HG02610 (cell line): Measurements from ENCODE around the gene SUSD1.

ENCODE experiments used
- ATAC-seq: cut with Tn5 transposase; IDR thresholded peaks from one replicate; pipeline ENCODE4 v1.9.1; 2021; ENCODE audit warnings: mild to moderate bottlenecking, moderate library complexity; ENCODE audit not compliant: unreplicated experiment

SUSD1 gene

DNA sequence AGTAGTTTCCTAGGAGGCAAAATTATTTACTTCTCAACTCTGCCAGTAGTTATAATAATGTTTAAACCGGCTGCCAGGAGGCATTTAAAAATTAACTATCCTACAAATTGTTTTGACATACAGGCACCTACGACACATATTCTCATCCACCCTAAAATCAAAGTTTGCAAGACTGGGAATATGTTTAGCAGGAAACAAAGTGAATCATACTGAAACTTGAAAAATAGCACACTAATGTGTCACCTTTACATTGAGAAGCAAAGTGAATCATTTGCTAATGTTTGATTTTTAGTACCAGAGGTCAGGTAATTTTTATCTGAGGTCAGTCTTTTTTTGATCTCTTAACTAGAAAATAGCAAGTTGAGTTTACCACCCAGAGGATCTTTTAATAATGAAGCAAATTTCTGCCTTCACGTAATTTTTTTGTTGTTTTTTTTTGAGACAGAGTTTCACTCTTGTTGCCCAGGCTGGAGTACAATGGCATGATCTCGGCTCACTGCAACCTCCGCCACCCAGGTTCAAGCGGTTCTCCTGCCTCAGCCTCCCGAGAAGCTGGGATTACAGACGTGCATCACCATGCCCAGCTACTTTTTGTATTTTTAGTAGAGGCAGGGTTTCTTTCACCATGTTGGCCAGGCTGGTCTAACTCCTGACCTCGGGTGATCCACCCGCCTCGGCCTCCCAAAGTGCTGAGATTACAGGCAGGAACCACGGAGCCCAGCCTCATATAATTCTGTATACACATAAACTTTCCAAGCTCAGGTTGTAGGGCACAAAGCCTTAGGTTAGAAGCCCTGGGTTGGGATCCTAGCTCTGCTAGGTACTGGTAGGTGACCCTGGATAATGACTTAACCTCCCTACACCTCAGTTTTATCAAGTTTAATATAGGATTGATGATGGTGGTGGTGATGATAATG, 154.2 kb downstream of the SUSD1 start:
- peak; percentile 66 for ATAC-seq

DNA sequence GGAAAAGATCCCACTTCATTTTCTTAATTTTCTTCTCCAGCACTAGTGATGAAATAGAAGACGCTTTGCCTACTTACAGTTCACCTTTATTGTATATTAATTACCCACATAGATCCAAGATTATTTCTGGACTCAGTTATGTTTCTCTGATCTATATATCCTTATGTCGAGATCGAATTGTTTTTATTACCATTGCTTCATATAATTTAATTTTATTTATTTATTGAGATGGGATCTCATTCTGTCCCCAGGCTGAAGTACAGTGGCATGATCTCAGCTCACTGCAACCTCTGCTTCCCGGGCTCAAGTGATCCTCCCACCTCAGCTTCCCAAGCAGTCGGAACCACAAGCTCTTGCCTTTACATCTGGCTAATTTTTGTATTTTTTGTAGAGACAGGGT, 157.2 kb downstream of the SUSD1 start:
- no peak for ATAC-seq

DNA sequence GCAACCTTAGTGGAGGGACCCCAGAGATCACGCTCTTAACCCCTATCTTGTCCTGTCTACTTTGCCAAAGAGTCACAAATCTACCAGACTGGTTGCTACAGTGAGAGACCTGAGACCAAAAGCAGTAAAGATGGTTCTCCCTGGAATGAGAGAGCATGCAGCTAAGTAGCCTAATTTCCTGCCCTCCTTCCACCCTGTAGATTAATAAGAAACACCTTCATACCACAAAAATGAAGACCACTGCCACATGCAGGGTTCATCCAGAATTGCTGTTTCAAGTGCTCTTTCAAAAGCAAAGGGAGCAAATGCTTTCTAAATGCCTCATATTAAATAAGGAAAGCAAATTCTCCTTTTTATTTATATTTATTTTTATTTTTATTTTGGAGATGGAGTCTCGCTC, 159.4 kb downstream of the SUSD1 start:
- ATAC-seq = no peak

DNA sequence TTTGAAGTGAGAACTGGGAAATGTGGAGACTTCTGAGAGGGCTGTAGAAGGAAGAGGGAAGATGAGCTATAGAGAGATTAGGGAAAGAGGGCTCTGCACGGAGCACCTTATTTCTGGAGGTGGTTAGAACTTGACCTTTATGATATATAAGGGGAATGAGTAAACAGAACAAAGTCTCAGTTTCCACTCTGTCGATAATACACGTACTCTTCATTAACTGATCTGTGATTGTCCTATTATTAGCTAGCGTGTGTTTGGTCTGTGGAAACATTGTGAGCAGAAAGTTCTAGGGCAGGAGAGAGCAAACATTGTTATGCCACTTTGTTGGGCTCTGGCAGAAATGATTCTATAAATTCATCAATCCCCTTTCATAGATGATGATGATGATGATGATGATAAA, 159.9 kb downstream of the SUSD1 start:
- ATAC-seq = no peak

DNA sequence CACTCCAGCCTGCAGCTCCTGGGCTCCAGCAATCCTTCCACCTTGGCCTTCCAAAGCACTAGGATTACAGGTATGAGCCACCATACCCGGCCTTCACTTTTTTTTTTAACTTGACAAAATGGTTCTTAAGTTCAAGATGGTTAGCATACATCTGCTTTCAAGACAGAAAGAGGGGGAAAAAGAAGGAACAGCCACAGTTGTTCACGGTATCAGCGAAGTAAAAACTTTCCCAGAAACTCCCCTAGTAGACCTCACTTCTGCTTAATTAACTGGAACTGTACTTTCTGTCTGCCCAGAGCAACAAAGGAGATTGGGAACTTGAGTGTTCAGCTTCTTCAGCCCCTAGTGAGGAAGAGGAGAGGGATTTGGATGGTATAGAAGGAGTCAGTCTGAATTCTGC, 161.8 kb downstream of the SUSD1 start:
- ATAC-seq = no peak

DNA sequence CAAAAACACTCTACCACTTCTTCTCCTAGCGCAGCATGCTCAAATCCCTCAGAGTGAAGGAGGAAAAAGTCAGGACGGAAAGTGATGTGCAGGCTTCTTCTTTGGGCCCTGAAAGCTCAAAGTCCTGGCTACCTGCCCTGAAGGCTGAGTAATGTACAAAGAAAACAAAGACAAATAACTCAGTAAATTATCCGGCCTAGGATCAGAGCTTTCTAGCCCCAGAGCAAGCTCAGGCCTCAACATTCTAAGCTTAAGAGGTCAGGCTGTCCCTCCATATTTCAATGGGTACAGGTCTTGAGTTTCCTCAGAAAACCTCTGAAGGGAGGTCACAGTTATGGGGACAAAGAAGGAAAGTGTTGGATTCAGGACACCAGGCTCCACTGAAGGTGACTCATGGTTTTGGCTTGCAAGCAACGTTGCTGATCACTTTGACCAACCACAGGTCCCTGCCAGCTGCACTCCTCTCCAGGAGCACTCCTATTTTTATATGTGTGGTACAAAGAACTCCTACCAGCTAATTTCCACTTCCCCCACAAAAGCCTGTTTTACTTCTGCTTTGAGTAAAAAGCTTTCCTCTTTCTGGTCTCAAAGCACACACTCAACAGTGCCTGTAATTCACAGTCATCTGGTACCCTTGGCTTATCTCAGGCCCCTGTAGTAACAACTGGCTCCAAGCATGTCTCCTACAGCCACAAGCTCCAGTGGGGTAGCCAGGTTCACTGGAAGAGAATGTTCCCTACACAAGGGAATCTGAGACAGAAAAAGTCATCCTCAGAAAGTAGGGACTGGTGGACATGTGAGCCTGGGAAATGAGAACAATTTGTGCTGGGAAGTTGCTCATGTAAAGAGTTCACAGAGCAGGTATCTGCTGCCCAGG, 162.8 kb downstream of the SUSD1 start:
- ATAC-seq = peak; percentile 88

DNA sequence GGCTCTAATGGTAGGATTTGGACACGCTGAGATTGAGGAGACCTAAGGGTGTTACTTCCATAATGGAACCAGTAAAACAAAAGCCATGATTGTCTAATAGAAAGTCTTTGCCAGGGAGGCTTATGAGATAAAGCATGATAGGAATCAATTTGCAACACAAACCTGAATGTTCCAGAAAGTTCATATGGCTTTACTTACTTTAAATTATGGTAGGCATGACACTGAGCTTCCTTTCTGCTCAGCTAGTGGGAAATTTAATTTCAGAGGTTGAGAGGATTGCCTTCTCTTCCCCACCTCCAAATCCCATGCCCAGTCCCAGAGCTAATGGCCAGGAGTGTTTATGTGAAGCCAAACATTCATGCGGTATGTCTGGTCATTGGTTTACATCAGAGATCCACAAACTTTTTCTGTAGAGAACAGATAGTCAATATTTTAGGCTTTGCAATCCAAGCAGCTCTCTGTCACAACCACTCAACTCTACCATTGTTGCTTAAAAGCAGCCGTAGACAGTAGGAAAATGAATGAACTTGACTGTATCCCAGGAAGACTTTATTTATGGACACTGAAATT, 164.0 kb downstream of the SUSD1 start:
- ATAC-seq = no peak

DNA sequence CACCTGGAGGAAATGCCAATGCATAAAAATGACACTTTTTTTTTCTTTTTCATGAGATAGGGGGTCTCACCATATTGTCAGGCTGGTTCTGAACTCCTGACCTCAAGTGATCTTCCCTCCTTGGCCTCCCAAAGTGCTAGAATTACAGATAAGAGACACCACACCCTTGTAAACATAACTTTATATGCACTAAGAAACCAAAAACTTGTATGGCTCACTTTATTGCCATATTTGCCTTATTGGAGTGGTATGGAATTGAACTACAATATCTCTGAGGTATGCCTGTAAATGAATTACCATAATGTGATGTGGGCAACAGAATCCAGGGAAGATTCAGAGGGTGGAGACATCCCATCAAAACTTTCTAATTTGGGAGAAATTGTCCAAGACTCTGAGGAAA, 164.6 kb downstream of the SUSD1 start:
- ATAC-seq = no peak

DNA sequence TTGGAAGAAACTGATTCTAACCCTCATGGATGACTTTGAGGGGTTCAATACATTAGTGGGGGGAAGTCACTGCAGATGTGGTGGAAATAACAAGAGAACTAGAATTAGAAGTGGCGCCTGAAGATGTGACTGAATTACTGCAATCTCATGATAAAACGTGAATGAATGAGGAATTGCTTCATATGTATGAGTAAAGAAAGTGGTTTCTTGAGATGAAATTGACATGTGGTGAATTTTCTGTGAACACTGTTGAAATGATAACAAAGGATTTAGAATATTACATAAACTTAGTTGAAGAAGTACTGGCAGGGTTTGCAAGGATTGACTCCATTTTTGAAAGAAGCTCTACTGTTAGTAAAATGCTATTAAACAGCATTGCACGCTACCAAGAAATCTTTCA, 165.4 kb downstream of the SUSD1 start:
- no peak for ATAC-seq

DNA sequence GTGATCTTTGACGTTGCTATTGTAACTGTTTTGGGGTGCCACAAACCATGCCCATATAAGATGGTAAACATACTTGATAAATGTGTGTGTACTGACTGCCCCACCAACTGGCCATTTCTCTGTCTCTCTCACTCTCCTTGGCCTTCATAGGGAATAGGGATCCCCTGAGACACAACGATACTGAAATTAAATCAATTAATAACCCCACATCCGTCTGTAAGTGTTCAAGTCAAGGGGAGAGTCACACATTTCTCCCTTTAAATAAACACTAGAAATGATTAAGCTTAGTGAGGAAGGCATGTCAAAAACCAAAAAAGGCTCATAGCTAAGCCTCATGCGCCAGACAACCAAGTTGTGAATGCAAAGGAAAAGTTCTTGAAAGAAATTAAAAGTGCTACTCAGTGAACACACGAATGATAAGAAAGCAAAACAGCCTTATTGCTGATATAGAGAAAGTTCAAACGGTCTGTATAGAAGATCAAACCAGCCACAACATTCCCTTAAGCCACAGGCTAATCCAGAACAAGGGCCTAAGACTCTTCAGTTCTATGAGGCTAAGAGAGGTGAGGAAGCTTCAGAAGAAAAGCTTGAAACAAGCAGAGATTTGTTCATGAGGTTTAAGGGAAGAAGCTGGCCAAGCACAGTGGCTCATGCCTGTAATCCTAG, 167.4 kb downstream of the SUSD1 start:
- no peak for ATAC-seq

DNA sequence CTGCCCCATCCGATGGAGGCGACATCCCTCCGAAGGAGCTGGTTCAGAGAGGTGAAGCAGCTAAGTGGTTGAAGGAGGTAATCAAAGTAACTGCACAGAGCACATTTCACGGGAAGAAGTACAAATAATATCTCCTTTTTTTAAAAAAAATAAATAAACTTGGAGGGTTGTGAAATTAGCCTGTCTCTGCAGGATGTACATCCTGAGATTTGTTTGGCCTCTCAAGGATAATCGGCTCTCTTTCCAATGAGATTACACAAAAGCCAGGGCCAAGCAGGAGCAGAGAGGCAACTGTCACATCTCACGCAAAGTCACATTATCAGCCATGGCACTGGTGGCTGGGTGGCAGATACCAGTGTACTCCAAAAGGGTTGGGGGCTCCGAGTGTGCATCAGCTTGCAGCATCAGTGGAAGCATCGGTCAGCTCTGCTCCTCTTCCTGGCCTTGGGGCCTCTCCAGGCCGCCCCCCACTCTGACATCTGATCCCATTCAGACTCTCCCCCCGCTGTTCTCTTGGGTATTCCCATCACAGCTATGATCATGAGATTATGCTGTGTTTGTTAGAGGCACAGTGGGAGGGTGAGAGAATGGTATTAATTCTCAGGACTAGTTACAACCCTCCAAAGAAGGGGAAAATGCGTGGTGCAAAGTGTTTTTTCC, 168.6 kb downstream of the SUSD1 start:
- ATAC-seq = no peak

DNA sequence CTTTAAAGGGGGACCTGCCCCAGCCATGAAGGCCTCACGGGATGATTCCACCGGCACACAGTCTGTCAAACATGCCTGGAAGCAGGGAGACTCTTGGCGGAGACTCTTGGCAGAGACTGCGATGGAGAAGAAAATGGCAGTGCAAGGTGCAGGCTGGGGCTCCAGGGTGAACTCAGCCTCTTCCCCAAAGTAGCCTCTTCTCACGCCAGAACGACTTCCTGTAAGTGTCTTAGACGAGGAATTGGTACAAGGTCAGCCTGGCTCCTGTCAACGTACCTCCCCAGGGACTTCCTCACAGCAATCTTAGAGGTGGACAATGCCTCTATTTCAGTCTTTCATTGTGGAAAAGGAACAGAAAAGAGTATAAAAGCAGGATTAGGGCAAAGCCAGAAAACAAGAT, 169.2 kb downstream of the SUSD1 start:
- no peak for ATAC-seq

DNA sequence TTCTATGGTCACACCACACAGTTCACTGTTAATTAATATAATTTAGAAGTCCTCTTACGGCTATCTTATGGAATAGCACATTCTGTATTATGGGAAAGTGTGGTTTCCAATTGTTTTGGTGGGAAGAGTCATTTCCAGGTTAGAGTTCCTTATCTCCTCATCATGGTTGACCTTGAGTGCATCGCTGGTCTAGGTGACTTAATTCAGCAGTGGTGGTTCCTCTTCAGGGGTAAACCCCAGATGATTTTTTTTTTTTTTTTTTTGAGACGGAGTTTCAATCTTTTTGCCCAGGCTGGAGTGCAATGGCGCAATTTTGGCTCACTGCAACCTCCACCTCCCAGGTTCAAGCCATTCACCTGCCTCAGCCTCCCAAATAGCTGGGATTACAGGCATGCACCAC, 171.6 kb downstream of the SUSD1 start:
- ATAC-seq = no peak

DNA sequence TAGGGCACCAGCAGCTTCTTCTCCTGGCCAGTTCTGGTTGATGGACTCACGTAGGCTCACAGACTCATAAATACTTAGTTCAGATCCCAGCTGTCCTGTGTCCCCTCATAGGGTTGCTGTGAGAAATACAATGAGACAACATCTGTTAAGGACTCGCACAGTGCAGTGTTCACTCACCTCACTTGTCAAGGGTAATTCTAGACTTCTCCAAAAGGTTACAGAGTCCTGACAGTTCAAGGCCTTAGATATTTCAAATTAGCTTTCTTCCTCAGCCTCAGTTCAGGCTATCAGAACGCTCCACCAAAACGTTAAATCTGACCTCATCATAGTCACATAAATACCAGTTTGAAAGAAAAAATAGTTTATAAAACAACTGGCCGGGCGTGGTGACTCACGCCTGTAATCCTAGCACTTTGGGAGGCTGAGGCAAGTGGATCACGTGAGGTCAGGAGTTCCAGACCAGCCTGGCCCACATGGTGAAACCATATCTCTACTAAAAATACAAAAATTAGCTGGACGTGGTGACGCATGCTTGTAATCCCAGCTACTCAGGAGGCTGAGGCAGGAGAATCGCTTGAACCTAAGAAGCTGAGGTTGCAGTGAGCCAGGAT, 172.1 kb downstream of the SUSD1 start:
- no peak for ATAC-seq

DNA sequence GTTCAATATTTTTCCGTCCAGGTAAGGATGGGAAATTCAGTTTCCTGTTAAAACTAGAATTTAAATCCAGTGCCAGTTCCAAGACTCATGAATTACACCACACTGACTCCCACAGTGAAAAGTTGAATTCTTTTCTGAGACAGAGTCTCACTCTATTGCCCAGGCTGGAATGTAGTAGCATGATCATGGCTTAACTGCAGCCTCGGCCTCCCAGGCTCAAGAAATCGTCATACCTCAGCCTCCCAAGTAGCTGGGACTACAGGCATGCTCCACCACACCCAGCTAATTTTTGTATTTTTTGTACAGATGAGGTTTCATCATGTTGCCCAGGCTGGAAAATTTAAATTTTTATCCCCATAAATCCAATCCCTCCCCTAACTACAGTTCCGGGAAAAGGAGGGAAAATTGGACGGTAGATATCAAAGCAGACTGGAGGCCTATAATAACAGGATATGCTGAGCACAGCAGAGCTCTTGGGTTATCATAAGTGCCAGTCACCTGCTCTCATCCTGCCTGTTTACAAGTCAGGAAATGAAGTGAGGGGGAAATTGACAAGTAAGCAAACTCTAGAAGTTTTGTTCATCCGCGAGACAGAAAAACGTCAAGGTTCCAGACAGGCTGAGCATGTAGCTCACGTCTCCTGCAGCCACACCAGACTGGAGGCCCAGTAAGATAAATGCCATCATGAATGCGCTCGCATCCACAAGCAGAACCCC, 172.8 kb downstream of the SUSD1 start:
- ATAC-seq = no peak

DNA sequence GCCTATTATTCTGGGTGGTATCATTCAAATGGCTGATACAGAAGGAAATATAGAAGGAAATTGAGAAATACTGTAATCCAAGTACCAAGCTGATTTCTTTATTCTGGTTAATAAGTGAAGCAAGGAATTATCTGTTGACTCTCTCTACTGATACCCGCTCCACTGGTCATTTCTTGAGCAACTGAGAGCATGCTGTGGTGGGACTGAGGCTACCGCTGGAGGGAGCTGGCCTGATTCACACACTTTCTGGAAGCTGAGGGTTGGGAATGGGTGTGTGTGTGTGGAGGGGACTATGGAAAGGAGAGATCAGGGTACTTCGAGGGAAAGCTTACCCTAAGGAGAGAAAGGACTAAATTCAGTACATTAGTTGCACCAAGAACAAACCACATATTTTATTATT, 174.4 kb downstream of the SUSD1 start:
- ATAC-seq = no peak

DNA sequence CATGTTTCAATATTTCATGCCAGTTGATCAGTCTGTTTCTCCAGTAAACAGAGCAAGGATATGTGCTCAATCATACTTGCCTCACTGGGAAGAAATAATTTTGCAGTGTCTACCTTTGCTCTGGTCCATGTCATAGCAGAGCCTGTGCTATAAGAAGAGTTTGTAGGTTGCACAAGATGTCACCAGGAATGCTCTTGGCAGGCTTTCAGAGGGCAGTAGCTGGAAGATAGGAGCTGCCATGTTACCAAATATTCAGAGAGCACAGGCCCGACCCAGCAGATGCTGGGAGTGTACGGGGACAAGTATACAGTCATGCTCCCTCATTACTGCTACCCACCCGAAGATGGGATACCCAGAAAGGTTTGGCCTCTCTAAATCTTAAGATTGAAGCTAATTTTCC, 175.8 kb downstream of the SUSD1 start:
- ATAC-seq = no peak

DNA sequence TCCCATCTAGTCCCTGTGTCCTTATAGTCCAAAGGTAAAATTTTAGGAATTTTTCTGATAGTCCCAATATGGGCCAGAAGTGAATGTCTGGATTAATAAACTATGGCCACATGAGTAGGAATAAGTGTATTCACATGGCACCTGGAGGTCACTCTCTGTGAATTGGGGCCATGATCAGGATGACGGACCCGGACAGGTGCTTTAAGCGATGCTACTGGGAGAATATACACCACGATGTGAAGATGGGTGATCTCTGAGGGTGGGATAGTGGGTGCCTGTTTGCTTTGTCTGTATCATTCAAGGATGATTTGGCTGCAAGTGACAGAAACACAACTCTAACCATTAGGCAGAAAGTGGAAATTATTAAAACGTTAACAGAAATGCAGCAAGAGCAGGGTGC, 177.3 kb downstream of the SUSD1 start:
- no peak for ATAC-seq

DNA sequence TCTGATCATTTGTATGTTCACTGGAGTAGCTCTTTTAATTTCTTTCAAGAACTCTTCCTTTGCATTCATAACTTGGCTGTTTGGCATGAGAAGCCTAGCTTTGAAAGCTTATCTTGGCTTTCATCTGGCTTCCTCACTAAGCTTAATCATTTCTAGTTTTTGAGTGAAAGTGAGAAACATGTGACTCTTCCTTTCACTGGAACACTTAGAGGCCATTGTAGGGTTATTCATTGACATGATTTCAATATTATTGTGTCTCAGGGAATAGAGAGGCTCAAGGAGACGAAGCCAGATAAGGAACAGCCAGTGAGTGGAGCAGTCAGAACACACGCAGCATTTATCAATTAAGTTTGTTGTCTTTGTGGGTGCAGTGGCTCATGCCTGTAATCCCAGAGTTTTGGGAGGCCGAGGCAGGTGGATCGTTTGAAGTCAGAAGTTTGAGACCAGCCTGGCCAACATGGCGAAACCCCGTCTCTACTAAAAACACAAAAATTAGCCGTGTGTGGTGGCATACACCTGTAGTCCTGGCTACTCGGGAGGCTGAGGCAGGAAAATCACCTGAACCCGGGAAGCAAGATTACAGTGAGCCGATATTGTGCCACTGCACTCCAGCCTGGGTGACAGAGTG, 180.2 kb downstream of the SUSD1 start:
- ATAC-seq = peak; percentile 48
